Effector memory CD8-positive, alpha-beta T cell (primary cell): ENCODE results near the gene ITGA5.

ENCODE experiments used
- ATAC-seq: fragments of 150-1000 bp; cut with Tn5 transposase; replicated peaks from 2 replicates; pipeline ENCODE4 v1.10.0; 2021; ENCODE audit warnings: mild to moderate bottlenecking, moderate library complexity
- DNase-seq, 3 experiments: peaks; one replicate each; pipeline ENCODE4 v3.0.0; 2021
- H3K27ac Mint-ChIP-seq, 2 donors: one replicate each; pipeline ENCODE4 v1.8.0; 2022; ENCODE audit warnings: mild to moderate bottlenecking in 2 of 2, mixed read lengths in 2 of 2, moderate library complexity in 2 of 2
- H3K27me3 Mint-ChIP-seq, 2 donors: one replicate each; pipeline ENCODE4 v1.8.0; 2022; ENCODE audit warnings: mixed read lengths in 2 of 2
- H3K36me3 Mint-ChIP-seq: one replicate; pipeline ENCODE4 v1.8.0; 2022; ENCODE audit warnings: mild to moderate bottlenecking, moderate library complexity, mixed read lengths; ENCODE audit not compliant: insufficient read depth
- H3K4me1 Mint-ChIP-seq, 2 donors: one replicate each; pipeline ENCODE4 v1.8.0; 2022; ENCODE audit warnings: low read depth in 2 of 2, mixed read lengths in 2 of 2
- H3K4me3 Mint-ChIP-seq, 2 donors: one replicate each; pipeline ENCODE4 v1.8.0; 2022; ENCODE audit warnings: mild to moderate bottlenecking in 2 of 2, mixed read lengths in 2 of 2, moderate library complexity in 2 of 2
- H3K9me3 Mint-ChIP-seq, 2 donors: one replicate each; pipeline ENCODE4 v1.8.0; 2022; ENCODE audit warnings: mixed read lengths in 2 of 2
- total RNA-seq, 9 experiments: gene quantifications; one replicate each; lab custom pipeline; 2026; lab: John Stamatoyannopoulos, UW

Gene ITGA5
- total RNA-seq = 38.4 to 438 (median 244) reads per million in 9 experiments

- Mint-ChIP-seq H3K9me3 (no peaks in the 10 kb centered on the region), H3K27me3 (peaks cover 0 to 17% of the 10 kb centered on the region in 2 donors), H3K4me3 (peak within 1 kb of the TSS; percentile 76 to 98), H3K27ac (peak within 1 kb of the TSS; percentile 89 to 99), H3K36me3 (peaks cover 21% of the 10 kb centered on the region), H3K4me1 (peaks cover 51 to 53% of the 10 kb centered on the region in 2 donors)
- DNase-seq = no peak
- peak; percentile 36 for ATAC-seq
These were observed at the start of gene ITGA5 for GRCh38 chr12:54419088-54419887. Gene ITGA5 (minus strand): TSS chr12:54419266. CDS start chr12:54419198, 68 bp downstream.

- peaks cover 11 to 19% of the 10 kb centered on the region in 2 donors for H3K27me3 Mint-ChIP-seq
- no peaks in the 10 kb centered on the region for H3K9me3 Mint-ChIP-seq
- H3K27ac Mint-ChIP-seq = no peak overlapping the region
- H3K36me3 Mint-ChIP-seq = peaks cover 4% of the 10 kb centered on the region
- DNase-seq = no peak
- no peak overlapping the region for H3K4me3 Mint-ChIP-seq
- no peak for ATAC-seq
- no peaks in the 10 kb centered on the region for H3K4me1 Mint-ChIP-seq
These were observed 46.9 kb upstream of the ITGA5 start for GRCh38 chr12:54465857-54466523.

- DNase-seq (no peak), ATAC-seq (no peak)
- Mint-ChIP-seq H3K4me3 (no peak overlapping the region), H3K27me3 (peaks cover 11 to 19% of the 10 kb centered on the region in 2 donors), H3K9me3 (no peaks in the 10 kb centered on the region), H3K36me3 (peaks cover 6% of the 10 kb centered on the region), H3K27ac (no peak overlapping the region), H3K4me1 (no peaks in the 10 kb centered on the region)
These were observed 44.4 kb upstream of the ITGA5 start for GRCh38 chr12:54463484-54463883.

DNA sequence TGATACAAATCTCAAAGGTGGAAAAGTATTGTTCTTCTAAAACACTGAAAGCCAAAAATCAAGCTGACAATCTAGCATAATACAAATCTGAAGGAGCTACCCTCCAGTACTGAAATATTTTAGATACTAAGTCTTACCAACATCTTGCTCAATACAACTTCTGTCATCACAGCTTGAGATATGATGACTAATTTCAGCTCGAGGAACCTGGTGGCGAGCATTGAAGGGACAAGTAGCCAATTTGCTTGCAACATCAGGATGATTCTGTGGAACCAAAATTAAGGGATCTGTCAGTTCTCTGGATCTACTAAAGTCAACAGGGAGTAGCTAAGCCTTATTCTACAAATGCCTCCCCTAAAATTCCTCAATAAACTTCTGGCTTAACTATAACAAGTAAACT lies 44.0 kb upstream of the ITGA5 start:
- Mint-ChIP-seq H3K4me1 (no peaks in the 10 kb centered on the region), H3K27me3 (peaks cover 11 to 19% of the 10 kb centered on the region in 2 donors), H3K4me3 (no peak overlapping the region), H3K27ac (no peak overlapping the region), H3K36me3 (peaks cover 7% of the 10 kb centered on the region), H3K9me3 (no peaks in the 10 kb centered on the region)
- ATAC-seq = no peak
- DNase-seq = no peak

DNA sequence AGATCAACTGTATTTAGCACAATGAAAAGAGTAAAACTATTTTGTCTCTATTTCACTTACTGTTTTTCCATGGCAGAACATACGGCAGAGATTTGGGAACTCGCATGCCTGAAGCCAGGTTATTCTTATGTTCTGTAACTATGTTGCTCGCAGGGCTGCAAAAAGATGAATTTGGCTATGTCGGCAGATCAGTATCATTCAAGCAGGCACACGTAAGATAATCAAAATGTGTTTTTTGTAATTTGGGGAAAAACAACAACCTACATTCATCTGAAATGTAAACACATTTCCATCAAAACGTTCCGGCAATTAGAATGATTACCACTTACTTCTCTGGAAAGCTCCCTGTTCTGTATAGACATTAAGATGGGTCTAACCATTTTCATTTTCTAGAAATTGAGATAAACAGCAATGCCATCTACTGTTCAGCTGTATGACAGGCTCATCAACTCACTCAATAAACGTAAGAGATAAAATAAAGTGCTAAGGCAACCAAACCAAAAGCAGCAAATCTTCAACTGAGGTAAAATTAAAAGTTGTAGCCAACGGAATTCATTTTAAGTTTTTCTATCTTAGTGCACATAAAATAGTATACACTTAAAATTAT lies 41.4 kb upstream of the ITGA5 start:
- H3K27ac Mint-ChIP-seq = no peak overlapping the region
- no peak for DNase-seq

GRCh38 chr12:54459355-54459754 lies 40.3 kb upstream of the ITGA5 start:
- Mint-ChIP-seq H3K36me3 (peaks cover 3% of the 10 kb centered on the region), H3K9me3 (no peaks in the 10 kb centered on the region), H3K27me3 (peaks cover 11 to 19% of the 10 kb centered on the region in 2 donors), H3K4me1 (no peaks in the 10 kb centered on the region), H3K4me3 (no peak overlapping the region), H3K27ac (no peak overlapping the region)
- DNase-seq = no peak
- no peak for ATAC-seq

More for the DNA sequence above, 41.4 kb upstream of the ITGA5 start:
- no peak overlapping the region for H3K4me3 Mint-ChIP-seq
- peaks cover 11 to 19% of the 10 kb centered on the region in 2 donors for H3K27me3 Mint-ChIP-seq
- H3K4me1 Mint-ChIP-seq = no peaks in the 10 kb centered on the region
- no peaks in the 10 kb centered on the region for H3K9me3 Mint-ChIP-seq
- ATAC-seq = no peak
- H3K36me3 Mint-ChIP-seq = peaks cover 3% of the 10 kb centered on the region

DNA sequence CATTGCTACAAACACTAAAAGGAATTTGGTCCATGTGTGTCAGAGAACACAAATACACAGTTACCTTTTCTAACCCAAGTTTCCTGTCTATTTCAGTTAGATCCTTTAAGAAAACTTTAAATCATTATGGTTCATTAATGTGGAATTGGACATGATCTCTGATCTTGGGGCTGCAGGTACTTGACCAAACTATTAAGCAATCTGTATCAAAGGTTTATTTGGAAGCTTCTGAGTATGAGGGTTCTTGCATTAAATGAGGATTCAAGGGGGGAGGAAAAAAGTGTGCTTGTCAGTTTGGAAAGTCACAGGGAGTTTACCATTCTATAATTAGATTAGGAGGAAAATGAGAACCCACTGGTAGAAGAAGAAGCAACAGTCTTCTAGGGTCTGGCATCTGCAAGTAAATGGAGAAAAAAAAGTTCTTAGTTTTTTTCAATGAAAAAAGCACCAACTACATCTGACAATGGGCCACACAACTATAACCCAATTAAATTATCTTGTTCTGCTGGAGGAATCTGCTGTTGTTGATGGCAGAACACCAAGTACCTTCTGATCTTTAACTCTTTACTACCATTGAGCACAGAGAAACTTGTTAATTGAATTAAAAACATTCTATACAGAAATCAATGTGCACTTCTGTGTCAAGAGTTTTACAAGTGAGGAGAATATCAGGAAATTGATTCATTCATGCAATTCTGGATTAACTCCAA lies 36.8 kb upstream of the ITGA5 start:
- Mint-ChIP-seq H3K4me3 (no peak overlapping the region), H3K9me3 (no peaks in the 10 kb centered on the region), H3K4me1 (no peaks in the 10 kb centered on the region), H3K36me3 (peaks cover 3% of the 10 kb centered on the region), H3K27ac (peak overlapping the region in 1 of 2 donors; percentile 1), H3K27me3 (no peaks in the 10 kb centered on the region)
- no peak for ATAC-seq
- no peak for DNase-seq

DNA sequence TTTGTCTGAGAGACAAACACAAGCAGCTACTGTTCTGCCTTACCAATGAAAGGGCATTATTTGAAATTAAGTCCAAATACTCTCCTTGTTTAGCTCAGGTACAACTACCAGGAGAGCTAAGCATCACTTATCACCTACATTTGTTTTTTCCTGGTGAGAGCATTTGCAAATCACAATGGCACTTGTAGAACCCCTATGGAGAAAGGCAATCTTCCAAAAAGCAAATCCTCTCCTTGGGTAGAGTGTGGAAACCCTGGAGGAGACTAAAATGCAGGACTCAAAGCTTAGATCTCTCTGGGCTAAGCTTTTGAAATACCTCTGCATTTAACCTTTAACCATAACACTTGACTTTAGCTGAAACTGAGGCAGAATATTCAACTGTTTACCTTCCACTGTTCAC lies 33.6 kb upstream of the ITGA5 start:
- Mint-ChIP-seq H3K27ac (peak overlapping the region in 1 of 2 donors; percentile 41), H3K4me1 (no peaks in the 10 kb centered on the region), H3K9me3 (no peaks in the 10 kb centered on the region), H3K4me3 (no peak overlapping the region), H3K27me3 (no peaks in the 10 kb centered on the region), H3K36me3 (no peaks in the 10 kb centered on the region)
- DNase-seq (no peak), ATAC-seq (no peak)

- Mint-ChIP-seq H3K27me3 (peaks cover 5 to 8% of the 10 kb centered on the region in 2 donors), H3K4me3 (no peak overlapping the region), H3K4me1 (no peaks in the 10 kb centered on the region), H3K27ac (no peak overlapping the region), H3K36me3 (no peaks in the 10 kb centered on the region), H3K9me3 (no peaks in the 10 kb centered on the region)
- ATAC-seq (no peak), DNase-seq (no peak)
These were observed 29.3 kb upstream of the ITGA5 start for GRCh38 chr12:54448344-54448743.

DNA sequence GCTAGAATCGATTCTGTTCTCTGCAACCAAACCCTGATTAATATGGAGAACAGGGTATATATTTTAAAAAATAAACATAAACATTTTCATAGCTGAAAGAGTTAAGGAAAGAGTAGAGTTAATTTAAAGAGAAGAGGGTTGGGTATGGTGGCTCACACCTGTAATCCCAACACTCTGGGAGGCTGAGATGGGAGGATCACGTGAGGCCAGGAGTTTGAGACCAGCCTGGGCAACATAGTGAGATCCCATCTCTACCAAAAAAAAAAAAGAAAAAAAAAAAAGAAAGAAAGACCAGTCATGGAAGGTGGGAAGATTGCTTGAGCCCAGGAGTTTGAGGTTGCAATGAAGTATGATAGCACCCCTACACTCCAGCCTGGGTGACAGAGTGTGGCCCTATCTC lies 28.9 kb upstream of the ITGA5 start:
- Mint-ChIP-seq H3K4me3 (no peak overlapping the region), H3K27me3 (peaks cover 5 to 8% of the 10 kb centered on the region in 2 donors), H3K9me3 (no peaks in the 10 kb centered on the region), H3K4me1 (no peaks in the 10 kb centered on the region), H3K27ac (no peak overlapping the region), H3K36me3 (no peaks in the 10 kb centered on the region)
- DNase-seq = no peak
- ATAC-seq = no peak

GRCh38 chr12:54444206-54444605 lies 25.1 kb upstream of the ITGA5 start:
- no peak overlapping the region for H3K4me3 Mint-ChIP-seq
- DNase-seq (no peak), ATAC-seq (no peak)
- peaks cover 4 to 5% of the 10 kb centered on the region in 2 donors for H3K4me1 Mint-ChIP-seq
- H3K27me3 Mint-ChIP-seq = peaks cover 5 to 30% of the 10 kb centered on the region in 2 donors
- no peak overlapping the region for H3K27ac Mint-ChIP-seq
- H3K36me3 Mint-ChIP-seq = no peaks in the 10 kb centered on the region
- H3K9me3 Mint-ChIP-seq = no peaks in the 10 kb centered on the region

- DNase-seq (no peak), ATAC-seq (no peak)
- Mint-ChIP-seq H3K27ac (no peak overlapping the region), H3K27me3 (peaks cover 5 to 30% of the 10 kb centered on the region in 2 donors), H3K36me3 (no peaks in the 10 kb centered on the region), H3K9me3 (no peaks in the 10 kb centered on the region), H3K4me3 (no peak overlapping the region), H3K4me1 (peaks cover 4 to 12% of the 10 kb centered on the region in 2 donors)
These were observed 24.4 kb upstream of the ITGA5 start for GRCh38 chr12:54443446-54443845.

DNA sequence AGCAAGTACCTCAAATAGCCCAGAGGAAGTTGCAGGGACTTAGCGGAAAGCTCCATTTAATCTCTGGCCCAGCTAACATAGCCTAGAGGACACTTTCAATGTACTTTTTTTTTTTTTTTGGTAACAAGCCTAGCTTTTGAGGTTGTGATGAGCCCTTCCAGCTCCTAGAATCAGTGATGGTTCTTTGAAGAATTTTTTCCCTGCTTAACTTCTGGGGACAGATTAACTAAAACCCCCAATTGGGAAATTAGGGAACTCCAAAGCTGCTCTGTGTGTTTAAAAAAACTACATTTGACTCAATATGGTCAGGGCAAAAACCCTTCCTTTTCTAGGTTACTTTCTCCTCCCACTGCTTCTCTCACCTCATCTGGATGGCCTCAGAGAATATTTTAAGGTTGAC lies 23.9 kb upstream of the ITGA5 start:
- DNase-seq (no peak), ATAC-seq (no peak)
- Mint-ChIP-seq H3K27me3 (peaks cover 5 to 30% of the 10 kb centered on the region in 2 donors), H3K9me3 (no peaks in the 10 kb centered on the region), H3K4me3 (no peak overlapping the region), H3K27ac (no peak overlapping the region), H3K4me1 (peaks cover 4 to 12% of the 10 kb centered on the region in 2 donors), H3K36me3 (no peaks in the 10 kb centered on the region)
